ENCODE results near the gene POU6F2. TPM values are rescaled to one million over a fixed set of nuclear protein-coding genes. Genes with fewer than 3 reads are reported as not detected.

POU6F2 gene
- total RNA-seq, 1 experiment from 2014 or later, result not detected

DNA sequence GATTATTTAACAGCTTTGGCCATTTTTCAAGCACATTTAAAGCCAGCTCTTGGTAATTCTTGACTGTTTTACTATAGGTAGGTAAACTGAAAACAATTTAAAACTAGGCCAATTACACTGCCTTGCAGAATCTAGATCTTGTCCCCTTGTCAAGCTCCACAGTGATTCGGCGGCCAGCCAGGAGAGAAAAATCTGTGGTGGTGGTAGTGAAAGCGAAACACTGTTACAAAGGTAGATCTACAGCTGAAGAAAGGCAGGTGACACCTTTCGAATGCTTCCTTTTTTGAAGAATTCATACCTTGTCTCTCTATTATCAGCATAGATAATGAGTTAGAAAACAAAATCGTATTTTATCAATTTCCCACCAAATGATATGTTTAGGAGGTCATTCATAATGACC, 218.3 kb downstream of the POU6F2 start:
- in situ Hi-C loops (cut with HindIII; ENCODE audit: low pct_unique_long_range_greater_than_20kb, low sequenced_read_pairs) (no loop called here), intact Hi-C loops (cut with micrococcal nuclease; ENCODE audit: unreplicated experiment) (no loop called here)
- no peaks in the 10 kb centered on the region for H3K9me3 ChIP-seq (ENCODE audit: control insufficient read depth, insufficient read depth, low read depth, low read length)
- H3K27me3 ChIP-seq (ENCODE audit: control insufficient read depth, insufficient read depth, low read length), result no peaks in the 10 kb centered on the region
- H3K4me1 ChIP-seq (ENCODE audit: control insufficient read depth, insufficient read depth, low read length), result no peaks in the 10 kb centered on the region
- ATAC-seq (no peak), DNase-seq (ENCODE audit: low read depth, low spot score) (no peak)
- POLR2A ChIA-PET, result no interaction called here
- CTCF ChIA-PET, result no interaction called here
- no peak for TF ChIP-seq POLR2AphosphoS5 (IDR thresholded peaks at IDR 0.05; ENCODE audit: low read depth, low read length)
- TF ChIP-seq, protein P1, sequence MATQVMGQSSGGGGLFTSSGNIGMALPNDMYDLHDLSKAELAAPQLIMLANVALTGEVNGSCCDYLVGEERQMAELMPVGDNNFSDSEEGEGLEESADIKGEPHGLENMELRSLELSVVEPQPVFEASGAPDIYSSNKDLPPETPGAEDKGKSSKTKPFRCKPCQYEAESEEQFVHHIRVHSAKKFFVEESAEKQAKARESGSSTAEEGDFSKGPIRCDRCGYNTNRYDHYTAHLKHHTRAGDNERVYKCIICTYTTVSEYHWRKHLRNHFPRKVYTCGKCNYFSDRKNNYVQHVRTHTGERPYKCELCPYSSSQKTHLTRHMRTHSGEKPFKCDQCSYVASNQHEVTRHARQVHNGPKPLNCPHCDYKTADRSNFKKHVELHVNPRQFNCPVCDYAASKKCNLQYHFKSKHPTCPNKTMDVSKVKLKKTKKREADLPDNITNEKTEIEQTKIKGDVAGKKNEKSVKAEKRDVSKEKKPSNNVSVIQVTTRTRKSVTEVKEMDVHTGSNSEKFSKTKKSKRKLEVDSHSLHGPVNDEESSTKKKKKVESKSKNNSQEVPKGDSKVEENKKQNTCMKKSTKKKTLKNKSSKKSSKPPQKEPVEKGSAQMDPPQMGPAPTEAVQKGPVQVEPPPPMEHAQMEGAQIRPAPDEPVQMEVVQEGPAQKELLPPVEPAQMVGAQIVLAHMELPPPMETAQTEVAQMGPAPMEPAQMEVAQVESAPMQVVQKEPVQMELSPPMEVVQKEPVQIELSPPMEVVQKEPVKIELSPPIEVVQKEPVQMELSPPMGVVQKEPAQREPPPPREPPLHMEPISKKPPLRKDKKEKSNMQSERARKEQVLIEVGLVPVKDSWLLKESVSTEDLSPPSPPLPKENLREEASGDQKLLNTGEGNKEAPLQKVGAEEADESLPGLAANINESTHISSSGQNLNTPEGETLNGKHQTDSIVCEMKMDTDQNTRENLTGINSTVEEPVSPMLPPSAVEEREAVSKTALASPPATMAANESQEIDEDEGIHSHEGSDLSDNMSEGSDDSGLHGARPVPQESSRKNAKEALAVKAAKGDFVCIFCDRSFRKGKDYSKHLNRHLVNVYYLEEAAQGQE (IDR thresholded peaks at IDR 0.05; ENCODE audit: insufficient read depth in 1 of 2, low read depth in 2 of 2, low read length in 1 of 2), result no peak
- no peak for TF ChIP-seq TCF7L2 (IDR thresholded peaks at IDR 0.05; ENCODE audit: low read depth, low read length)
- TF ChIP-seq, protein P2, sequence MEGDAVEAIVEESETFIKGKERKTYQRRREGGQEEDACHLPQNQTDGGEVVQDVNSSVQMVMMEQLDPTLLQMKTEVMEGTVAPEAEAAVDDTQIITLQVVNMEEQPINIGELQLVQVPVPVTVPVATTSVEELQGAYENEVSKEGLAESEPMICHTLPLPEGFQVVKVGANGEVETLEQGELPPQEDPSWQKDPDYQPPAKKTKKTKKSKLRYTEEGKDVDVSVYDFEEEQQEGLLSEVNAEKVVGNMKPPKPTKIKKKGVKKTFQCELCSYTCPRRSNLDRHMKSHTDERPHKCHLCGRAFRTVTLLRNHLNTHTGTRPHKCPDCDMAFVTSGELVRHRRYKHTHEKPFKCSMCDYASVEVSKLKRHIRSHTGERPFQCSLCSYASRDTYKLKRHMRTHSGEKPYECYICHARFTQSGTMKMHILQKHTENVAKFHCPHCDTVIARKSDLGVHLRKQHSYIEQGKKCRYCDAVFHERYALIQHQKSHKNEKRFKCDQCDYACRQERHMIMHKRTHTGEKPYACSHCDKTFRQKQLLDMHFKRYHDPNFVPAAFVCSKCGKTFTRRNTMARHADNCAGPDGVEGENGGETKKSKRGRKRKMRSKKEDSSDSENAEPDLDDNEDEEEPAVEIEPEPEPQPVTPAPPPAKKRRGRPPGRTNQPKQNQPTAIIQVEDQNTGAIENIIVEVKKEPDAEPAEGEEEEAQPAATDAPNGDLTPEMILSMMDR (IDR thresholded peaks at IDR 0.05), result no peak
- no peak for TF ChIP-seq SIN3A (IDR thresholded peaks at IDR 0.05; ENCODE audit: borderline replicate concordance, insufficient read depth, low read depth, low read length)
- no peaks in the 10 kb centered on the region for H3K36me3 ChIP-seq (ENCODE audit: control insufficient read depth, insufficient read depth, low read length)
- no TSS peak for BruUV-seq (replicated peaks)
- H3K4me3 ChIP-seq (ENCODE audit: low read depth in 2 of 2, low read length in 2 of 2), result no peak overlapping the region
- H3K27ac ChIP-seq (ENCODE audit: low read length), result no peak overlapping the region

DNA sequence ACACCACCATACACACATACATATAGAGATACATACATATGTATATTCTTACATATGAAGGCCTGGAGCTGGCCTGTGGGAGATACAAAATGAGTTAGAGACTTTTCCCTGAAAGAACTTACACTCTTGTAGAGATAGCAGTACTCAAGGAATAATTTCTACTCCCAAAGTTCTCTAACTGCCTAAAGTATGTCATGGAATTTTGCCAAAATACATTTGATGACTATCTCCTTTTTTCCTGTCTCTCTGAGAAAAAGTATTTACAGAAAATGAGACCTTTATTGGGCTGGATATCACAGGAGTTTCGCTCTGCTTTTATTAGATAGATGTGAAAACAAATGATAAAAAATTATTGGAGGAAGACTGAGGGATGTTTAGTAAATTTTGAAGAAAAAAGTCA, 220.1 kb downstream of the POU6F2 start:
- H3K4me1 ChIP-seq (ENCODE audit: control insufficient read depth, insufficient read depth, low read length), result no peaks in the 10 kb centered on the region
- no peak for ATAC-seq
- no peak overlapping the region for H3K27ac ChIP-seq (ENCODE audit: low read length)
- TF ChIP-seq, protein P1 (IDR thresholded peaks at IDR 0.05; ENCODE audit: insufficient read depth in 1 of 2, low read depth in 2 of 2, low read length in 1 of 2), result no peak
- no peak for TF ChIP-seq TCF7L2 (IDR thresholded peaks at IDR 0.05; ENCODE audit: low read depth, low read length)
- TF ChIP-seq POLR2AphosphoS5 (IDR thresholded peaks at IDR 0.05; ENCODE audit: low read depth, low read length), result no peak
- TF ChIP-seq, protein P2 (IDR thresholded peaks at IDR 0.05), result no peak
- no peak for TF ChIP-seq SIN3A (IDR thresholded peaks at IDR 0.05; ENCODE audit: borderline replicate concordance, insufficient read depth, low read depth, low read length)
- no TSS peak for BruUV-seq (replicated peaks)
- in situ Hi-C loops (cut with HindIII; ENCODE audit: low pct_unique_long_range_greater_than_20kb, low sequenced_read_pairs) (no loop called here), intact Hi-C loops (cut with micrococcal nuclease; ENCODE audit: unreplicated experiment) (no loop called here)
- POLR2A ChIA-PET, result no interaction called here
- H3K27me3 ChIP-seq (ENCODE audit: control insufficient read depth, insufficient read depth, low read length), result no peaks in the 10 kb centered on the region
- no peaks in the 10 kb centered on the region for H3K9me3 ChIP-seq (ENCODE audit: control insufficient read depth, insufficient read depth, low read depth, low read length)
- no peaks in the 10 kb centered on the region for H3K36me3 ChIP-seq (ENCODE audit: control insufficient read depth, insufficient read depth, low read length)
- H3K4me3 ChIP-seq (ENCODE audit: low read depth in 2 of 2, low read length in 2 of 2), result no peak overlapping the region
- CTCF ChIA-PET, result no interaction called here
- no peak for DNase-seq (ENCODE audit: low read depth, low spot score)
